B cell (primary cell): ENCODE data around the gene TM6SF1. TPM values are rescaled to one million over a fixed set of nuclear protein-coding genes. Genes with fewer than 3 reads are reported as not detected.

Experiments used
- ATAC-seq: fragments of 200-7000 bp; cut with Tn5 transposase; one replicate; pipeline ENCODE4 v1.10.0; 2021; ENCODE audit warnings: low read depth, mild to moderate bottlenecking, moderate number of reproducible peaks, moderate library complexity
- CTCF ChIA-PET: fragments of 350-600 bp; sonication (Branson Sonifier 250); formaldehyde crosslinking; loops from one replicate; lab custom pipeline; 2021; ENCODE audit warnings: antibody characterized with exemption, inconsistent platforms; lab: Charles Lee
- POLR2A ChIA-PET: fragments of 350-600 bp; sonication (Branson Sonifier 250); formaldehyde crosslinking; loops from one replicate; lab custom pipeline; 2021; ENCODE audit warnings: antibody characterized with exemption; lab: Charles Lee
- DNase-seq: peaks from one replicate; pipeline ENCODE4 v3.0.0; 2013
- H2AFZ ChIP-seq: 2 replicates; pipeline ENCODE4 v1.6.1; 2012; ENCODE audit warnings: mild to moderate bottlenecking, low read depth, low read length; ENCODE audit not compliant: insufficient read depth, poor library complexity, severe bottlenecking
- H3K27ac ChIP-seq, 2 donors: 1 replicate in 1 of 2; 2 replicates in 1 of 2; pipeline ENCODE4 v1.5.1; 2012 to 2013; ENCODE audit warnings: low read length in 2 of 2, mild to moderate bottlenecking in 2 of 2, moderate library complexity in 1 of 2
- H3K27me3 ChIP-seq, 4 experiments: fragments of 200-600 bp in 1 of 4; sonication (generic) in 1 of 4; replicated peaks in 1 of 4; 1 replicate in 2 of 4; 2 replicates in 2 of 4; pipeline versions ENCODE4 v1.6.1 to v1.7.0; 2013 to 2016; ENCODE audit warnings: low read length in 3 of 4, mild to moderate bottlenecking in 2 of 4, mixed read lengths in 1 of 4, moderate library complexity in 1 of 4; ENCODE audit not compliant: insufficient read depth in 4 of 4, control insufficient read depth in 3 of 4; ENCODE audit errors: control extremely low read depth in 1 of 4
- H3K36me3 ChIP-seq, 2 experiments: replicated peaks in 1 of 2; 1 replicate in 1 of 2; 2 replicates in 1 of 2; pipeline versions ENCODE4 v1.6.1 to v1.7.1; 2013; ENCODE audit warnings: low read length in 1 of 2; ENCODE audit not compliant: insufficient read depth in 2 of 2, control insufficient read depth in 1 of 2; ENCODE audit errors: control extremely low read depth in 1 of 2, extremely low read depth in 1 of 2
- H3K4me1 ChIP-seq, 2 donors: fragments of 200-600 bp in 1 of 2; sonication (generic) in 1 of 2; 1 replicate in 1 of 2; 2 replicates in 1 of 2; pipeline versions ENCODE4 v1.5.1 to v1.6.1; 2013 to 2017; ENCODE audit warnings: low read length in 2 of 2; ENCODE audit not compliant: control insufficient read depth in 2 of 2, insufficient read depth in 2 of 2
- H3K4me2 ChIP-seq: replicated peaks from 2 replicates; pipeline ENCODE3; 2012; ENCODE audit warnings: mild to moderate bottlenecking, low read depth, low read length; ENCODE audit not compliant: poor library complexity, severe bottlenecking
- H3K4me3 ChIP-seq, 5 experiments: fragments of 200-600 bp in 1 of 5; sonication (generic) in 1 of 5; 1 replicate in 3 of 5; 2 replicates in 2 of 5; pipeline versions ENCODE4 v1.5.1 to v1.7.0; 2011 to 2016; ENCODE audit warnings: low read length in 4 of 5, mild to moderate bottlenecking in 4 of 5, low read depth in 2 of 5, control low read depth in 1 of 5, moderate library complexity in 1 of 5; ENCODE audit not compliant: insufficient read depth in 1 of 5; ENCODE audit errors: control extremely low read depth in 1 of 5, extremely low read depth in 1 of 5
- H3K79me2 ChIP-seq: fragments of 200-600 bp; sonication (generic); one replicate; pipeline ENCODE4 v1.6.0; 2016; ENCODE audit warnings: low read length; ENCODE audit not compliant: control insufficient read depth, insufficient read depth
- H3K9ac ChIP-seq: fragments of 200-600 bp; sonication (generic); 2 replicates; pipeline ENCODE4 v1.6.1; 2017; ENCODE audit warnings: mild to moderate bottlenecking, low read length, moderate library complexity
- H3K9me3 ChIP-seq, 3 donors: one replicate each; pipeline versions ENCODE4 v1.6.1 to v1.7.1; 2013; ENCODE audit warnings: low read length in 2 of 3; ENCODE audit not compliant: control insufficient read depth in 2 of 3, insufficient read depth in 1 of 3; ENCODE audit errors: control extremely low read depth in 1 of 3
- H4K20me1 ChIP-seq: 2 replicates; pipeline ENCODE4 v1.6.0; 2012; ENCODE audit warnings: mild to moderate bottlenecking, low read length; ENCODE audit not compliant: insufficient read depth, control insufficient read depth, poor library complexity, severe bottlenecking
- H3K27ac Mint-ChIP-seq: one replicate; pipeline ENCODE4 v1.8.0; 2021; ENCODE audit warnings: mixed read lengths
- H3K27me3 Mint-ChIP-seq: one replicate; pipeline ENCODE4 v1.8.0; 2021; ENCODE audit warnings: mixed read lengths
- H3K4me1 Mint-ChIP-seq: one replicate; pipeline ENCODE4 v1.8.0; 2021; ENCODE audit warnings: mixed read lengths
- H3K4me3 Mint-ChIP-seq: one replicate; pipeline ENCODE4 v1.8.0; 2021; ENCODE audit warnings: mixed read lengths
- H3K9me3 Mint-ChIP-seq: one replicate; pipeline ENCODE4 v1.8.0; 2022; ENCODE audit warnings: mixed read lengths; ENCODE audit not compliant: insufficient read depth
- EZH2 ChIP-seq: IDR thresholded peaks from 2 replicates; pipeline ENCODE4 v1.6.1; 2012; ENCODE audit warnings: borderline replicate concordance, low read depth, mild to moderate bottlenecking, moderate library complexity, low read length; ENCODE audit not compliant: insufficient read depth, poor library complexity, severe bottlenecking
- WGBS: methylation state at CpG from one replicate; pipeline ENCODE4 v1.1.5; 2013; ENCODE audit warnings: missing lambda C conversion rate; ENCODE audit not compliant: insufficient coverage; 5-methylcytosine and 5-hydroxymethylcytosine counted together
- intact Hi-C: fragments of 100-400 bp; cut with micrococcal nuclease; formaldehyde crosslinking; loops from one replicate; pipeline ENCODE4 v1.10.0; 2022
- polyA plus RNA-seq: library from polyadenylated mRNA; depleted of rRNA; stranded (reverse); fragments of >200 nt; gene quantifications from 2 replicates; pipeline ENCODE4 v1.2.3, GENCODE V29; 2012
- small RNA-seq: library from RNA; depleted of rRNA; stranded (forward); fragments of <200 nt; gene quantifications from one replicate; pipeline ENCODE3, GENCODE V24; 2012; ENCODE audit warnings: low replicate concordance, low read depth; ENCODE audit not compliant: insufficient read length
- total RNA-seq, 2 donors: library from RNA; stranded (reverse); fragments of 120-200 nt in 1 of 2; gene quantifications; 1 replicate in 1 of 2; 2 replicates in 1 of 2; pipeline versions ENCODE4 v1.2.3 to v1.2.4, GENCODE V29; 2013 to 2022
- TF ChIP-seq, protein P1 (sequence below): fragments of 200-600 bp; IDR thresholded peaks from one replicate; pipeline ENCODE4 v1.8.0; 2022; ENCODE audit warnings: antibody characterized with exemption, mild to moderate bottlenecking

The TM6SF1 gene
- total and polyA plus RNA-seq, 2 donors (not counting 1 experiment from before 2014, with no cell fraction given) = 1.1 to 1.6 TPM

DNA sequence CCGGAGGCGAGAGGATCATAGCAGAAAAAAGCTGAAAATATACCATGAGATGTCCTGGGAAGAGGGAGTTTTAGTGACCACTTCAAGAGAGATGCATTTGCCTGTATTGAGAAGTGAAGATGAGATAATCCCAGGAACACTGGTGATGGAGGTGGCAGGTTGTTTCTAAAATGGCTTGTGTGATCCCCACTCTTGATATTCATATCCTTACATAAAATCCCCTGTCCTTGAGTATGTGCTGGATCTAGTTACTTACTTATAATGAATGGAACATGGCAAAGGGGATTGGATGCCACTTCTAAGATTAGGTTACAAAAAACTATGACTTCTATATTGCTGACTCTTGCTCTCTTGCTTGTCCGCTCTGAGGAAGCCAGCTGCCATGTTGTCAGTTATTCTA lies 78.1 kb downstream of the TM6SF1 start:
- ATAC-seq = no peak
- DNase-seq = no peak
- H3K36me3 ChIP-seq = no peaks in the 10 kb centered on the region
- Mint-ChIP-seq H3K9me3 (no peaks in the 10 kb centered on the region), H3K27ac (no peak overlapping the region), H3K4me1 (no peaks in the 10 kb centered on the region), H3K27me3 (no peaks in the 10 kb centered on the region), H3K4me3 (no peak overlapping the region)
- no peak overlapping the region for H3K27ac ChIP-seq
- CTCF ChIA-PET = no interaction called here
- intact Hi-C loops = no loop called here
- no peaks in the 10 kb centered on the region for H3K4me1 ChIP-seq
- 100% methylated on average over 3 of the region's 3 CpGs for WGBS
- TF ChIP-seq, protein P1, sequence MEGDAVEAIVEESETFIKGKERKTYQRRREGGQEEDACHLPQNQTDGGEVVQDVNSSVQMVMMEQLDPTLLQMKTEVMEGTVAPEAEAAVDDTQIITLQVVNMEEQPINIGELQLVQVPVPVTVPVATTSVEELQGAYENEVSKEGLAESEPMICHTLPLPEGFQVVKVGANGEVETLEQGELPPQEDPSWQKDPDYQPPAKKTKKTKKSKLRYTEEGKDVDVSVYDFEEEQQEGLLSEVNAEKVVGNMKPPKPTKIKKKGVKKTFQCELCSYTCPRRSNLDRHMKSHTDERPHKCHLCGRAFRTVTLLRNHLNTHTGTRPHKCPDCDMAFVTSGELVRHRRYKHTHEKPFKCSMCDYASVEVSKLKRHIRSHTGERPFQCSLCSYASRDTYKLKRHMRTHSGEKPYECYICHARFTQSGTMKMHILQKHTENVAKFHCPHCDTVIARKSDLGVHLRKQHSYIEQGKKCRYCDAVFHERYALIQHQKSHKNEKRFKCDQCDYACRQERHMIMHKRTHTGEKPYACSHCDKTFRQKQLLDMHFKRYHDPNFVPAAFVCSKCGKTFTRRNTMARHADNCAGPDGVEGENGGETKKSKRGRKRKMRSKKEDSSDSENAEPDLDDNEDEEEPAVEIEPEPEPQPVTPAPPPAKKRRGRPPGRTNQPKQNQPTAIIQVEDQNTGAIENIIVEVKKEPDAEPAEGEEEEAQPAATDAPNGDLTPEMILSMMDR = no peak
- no peak for TF ChIP-seq EZH2
- H2AFZ ChIP-seq = no peak overlapping the region
- no peaks in the 10 kb centered on the region for H4K20me1 ChIP-seq
- H3K4me3 ChIP-seq = no peak overlapping the region
- H3K4me2 ChIP-seq = no peak overlapping the region
- H3K27me3 ChIP-seq = no peaks in the 10 kb centered on the region
- H3K9ac ChIP-seq = no peak overlapping the region
- POLR2A ChIA-PET = no interaction called here
- no peaks in the 10 kb centered on the region for H3K9me3 ChIP-seq
- H3K79me2 ChIP-seq = no peaks in the 10 kb centered on the region

Small RNA genes within 50 kb of the gene (small RNA-seq; reads per million reads assigned to genes)
- not detected for gene MIR4515

Other genes starting within 250 kb of the TM6SF1 start
- gene HOMER2, start 154.9 kb upstream of the TM6SF1 start, total RNA-seq = 17.1 and 19.5 TPM in 2 replicates
- gene HOMER2, start 154.9 kb upstream of the TM6SF1 start, polyA plus RNA-seq = 3.0 and 5.7 TPM in 2 replicates
- gene RAMAC, start 121.4 kb upstream of the TM6SF1 start, total RNA-seq = 20.2 and 20.8 TPM in 2 replicates
- 7.7 and 10.2 TPM in 2 replicates for gene RAMAC, start 121.4 kb upstream of the TM6SF1 start, polyA plus RNA-seq
- 39.5 and 40.7 TPM in 2 replicates for gene C15orf40, start 96.0 kb upstream of the TM6SF1 start, total RNA-seq
- 19.7 and 24.0 TPM in 2 replicates for gene C15orf40, start 96.0 kb upstream of the TM6SF1 start, polyA plus RNA-seq
- 47.5 and 54.6 TPM in 2 replicates for gene BTBD1, start 40.4 kb upstream of the TM6SF1 start, total RNA-seq
- gene BTBD1, start 40.4 kb upstream of the TM6SF1 start, polyA plus RNA-seq = 20.7 and 27.2 TPM in 2 replicates
- gene HDGFL3, start 100.2 kb downstream of the TM6SF1 start, total RNA-seq = 0.85 and 2.5 TPM in 2 replicates
- gene HDGFL3, start 100.2 kb downstream of the TM6SF1 start, polyA plus RNA-seq = 0.12 and 0.66 TPM in 2 replicates
- not detected in 2 replicates for gene BNC1, start 177.0 kb downstream of the TM6SF1 start, total RNA-seq
- gene BNC1, start 177.0 kb downstream of the TM6SF1 start, polyA plus RNA-seq = not detected in 2 replicates